ENCODE measurements around the gene NUDT4. TPM values are rescaled to one million over a fixed set of nuclear protein-coding genes. Genes with fewer than 3 reads are reported as not detected.
"Not testable (repeated sequence)": the region's sequence is repeated elsewhere in the genome, so short reads cannot be mapped to it uniquely, and the experiment has no call there.

The NUDT4 gene
- total and polyA plus RNA-seq, 2 of the 4 experiments (the other 2 are of a cell fraction), result 23.6 to 25.6 TPM

DNA sequence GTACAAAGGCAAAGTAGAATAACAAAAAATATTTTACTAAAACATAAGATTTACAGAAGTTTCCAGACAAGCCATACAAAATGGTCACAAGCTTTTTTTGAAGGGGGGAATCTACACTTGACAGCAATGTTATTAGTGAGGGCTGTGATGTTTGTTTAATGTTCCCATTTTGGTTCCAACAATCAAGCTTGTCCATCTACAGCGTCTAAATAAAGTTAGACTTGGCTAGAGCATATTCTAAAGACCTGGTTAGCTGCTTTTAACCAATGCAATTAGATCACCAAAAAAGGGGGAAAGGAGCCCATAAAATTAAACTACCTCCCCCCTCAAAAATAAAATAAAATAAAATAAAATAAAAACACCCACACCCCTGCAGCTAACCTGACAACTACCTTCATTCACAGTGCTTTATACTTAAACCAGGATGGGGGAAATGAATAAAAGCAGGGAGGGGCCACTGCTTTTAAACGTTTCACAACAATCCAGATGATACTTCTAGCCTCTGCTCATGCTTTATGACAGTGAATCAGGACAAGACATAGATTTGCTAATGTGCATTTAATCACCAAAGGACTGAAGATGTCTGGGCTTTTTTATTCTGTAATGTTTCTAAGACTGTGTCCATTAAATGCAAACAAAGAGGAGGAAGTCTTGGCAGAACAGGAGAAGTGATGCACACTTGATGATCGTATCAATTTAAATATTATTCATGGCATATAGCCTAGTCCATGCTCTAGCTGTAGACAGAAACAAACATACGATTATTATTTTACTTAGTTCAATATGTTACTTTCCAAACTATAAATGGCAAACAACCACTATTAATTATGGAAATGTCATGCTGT lies 31.8 kb downstream of the NUDT4 start:
- peak; percentile 46 for DNase-seq
- H4K8ac ChIP-seq (ENCODE audit: low read depth in 2 of 2, low read length in 2 of 2); H3K4ac ChIP-seq (ENCODE audit: low read depth, low read length); H3K27ac ChIP-seq (ENCODE audit: insufficient read depth, low read length); intact Hi-C loops (cut with micrococcal nuclease); H3K4me2 ChIP-seq (ENCODE audit: low read depth, low read length); H2AK9ac ChIP-seq (replicated peaks; ENCODE audit: low read depth, low read length, poor library complexity); H3K4me3 ChIP-seq (ENCODE audit: insufficient read depth, low read depth, low read length); H2AK5ac ChIP-seq (ENCODE audit: low read depth, low read length); H3K23ac ChIP-seq (ENCODE audit: low read depth, low read length); dilution Hi-C loops (cut with HindIII; ENCODE audit: low sequenced_read_pairs, unreplicated experiment); H4K5ac ChIP-seq (ENCODE audit: low read depth, low read length); H3K18ac ChIP-seq (ENCODE audit: low read depth, low read length); POLR2A ChIA-PET (ENCODE audit: unreplicated experiment); H3K36me3 ChIP-seq (ENCODE audit: control insufficient read depth, insufficient read depth, low read length); H3K14ac ChIP-seq (replicated peaks; ENCODE audit: low read depth, low read length); H2AFZ ChIP-seq (replicated peaks; ENCODE audit: low read length, poor library complexity); H3K56ac ChIP-seq (ENCODE audit: extremely low read depth, insufficient read depth, low read length); H2BK120ac ChIP-seq (ENCODE audit: low read depth, low read length); H2BK15ac ChIP-seq (ENCODE audit: low read depth, low read length); H3K9ac ChIP-seq (ENCODE audit: low read depth, low read length); ATAC-seq (ENCODE audit: low read depth); H2BK20ac ChIP-seq (ENCODE audit: low read depth, low read length); H3K27me3 ChIP-seq (ENCODE audit: control insufficient read depth, insufficient read depth, low read length); BruUV-seq (replicated peaks); H4K91ac ChIP-seq (ENCODE audit: insufficient read depth, low read depth, low read length); H2BK5ac ChIP-seq (ENCODE audit: low read depth, low read length, poor library complexity, severe bottlenecking); H3K9me3 ChIP-seq (ENCODE audit: control insufficient read depth, insufficient read depth, low read length); H3K4me1 ChIP-seq (ENCODE audit: control insufficient read depth, insufficient read depth, low read length): not testable (repeated sequence)
- in situ Hi-C loops (cut with MboI; ENCODE audit: low sequenced_read_pairs), result loop anchor here (10.0 to 25.0 kb wide), 2 partner anchors 425 to 622 kb away; no protein-coding TSS in a partner anchor
- CTCF ChIA-PET, result interaction anchor here (1.0 to 1.6 kb wide), 2 partner anchors 13 to 692 kb away, joined by 3 to 4 read pairs; no protein-coding TSS in a partner anchor
- Histone ChIP-seq H3K9me1 (ENCODE audit: insufficient read depth, low read length) (peaks cover 24% of the 10 kb centered on the region), H4K20me1 (ENCODE audit: insufficient read depth, low read length) (peaks cover 12% of the 10 kb centered on the region; the same call in 1 of the 2 replicates), H3K79me1 (ENCODE audit: low read depth in 1 of 2, low read length in 2 of 2) (peaks cover 24 to 61% of the 10 kb centered on the region in 2 experiments)
- WGBS, 2 experiments (ENCODE audit: extremely low coverage in 2 of 2, insufficient read length in 1 of 2), result no CpG with 5 or more reads among the region's 4 CpGs

DNA sequence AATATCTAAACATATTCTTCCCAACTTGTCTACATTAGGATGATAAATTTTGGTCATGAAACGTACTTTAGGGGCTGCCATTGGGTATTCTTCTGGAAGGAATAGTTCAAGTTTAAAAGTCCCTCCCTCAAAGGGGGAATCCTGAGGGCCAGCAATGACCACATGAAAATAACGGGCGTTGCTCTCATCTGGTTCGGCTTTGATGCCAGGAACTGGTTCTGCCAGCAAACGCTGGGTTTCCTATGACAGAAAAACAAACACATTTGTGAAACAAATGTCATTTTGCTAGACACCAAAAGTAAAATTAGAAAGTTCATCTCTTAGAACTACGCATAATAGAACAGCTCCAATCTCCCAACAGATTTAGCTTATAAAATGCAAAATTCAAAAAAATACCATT lies 33.3 kb downstream of the NUDT4 start:
- H4K91ac ChIP-seq (ENCODE audit: insufficient read depth, low read depth, low read length); H2AFZ ChIP-seq (replicated peaks; ENCODE audit: low read length, poor library complexity); DNase-seq; H4K8ac ChIP-seq (ENCODE audit: low read depth in 2 of 2, low read length in 2 of 2); H2AK5ac ChIP-seq (ENCODE audit: low read depth, low read length); H3K27ac ChIP-seq (ENCODE audit: insufficient read depth, low read length); H4K5ac ChIP-seq (ENCODE audit: low read depth, low read length); H3K18ac ChIP-seq (ENCODE audit: low read depth, low read length); H3K27me3 ChIP-seq (ENCODE audit: control insufficient read depth, insufficient read depth, low read length); H2BK120ac ChIP-seq (ENCODE audit: low read depth, low read length); H2AK9ac ChIP-seq (replicated peaks; ENCODE audit: low read depth, low read length, poor library complexity); H3K23ac ChIP-seq (ENCODE audit: low read depth, low read length); H3K36me3 ChIP-seq (ENCODE audit: control insufficient read depth, insufficient read depth, low read length); H3K9ac ChIP-seq (ENCODE audit: low read depth, low read length); intact Hi-C loops (cut with micrococcal nuclease); H3K14ac ChIP-seq (replicated peaks; ENCODE audit: low read depth, low read length); H3K4me2 ChIP-seq (ENCODE audit: low read depth, low read length); POLR2A ChIA-PET (ENCODE audit: unreplicated experiment); H2BK5ac ChIP-seq (ENCODE audit: low read depth, low read length, poor library complexity, severe bottlenecking); H2BK15ac ChIP-seq (ENCODE audit: low read depth, low read length); ATAC-seq (ENCODE audit: low read depth); H3K56ac ChIP-seq (ENCODE audit: extremely low read depth, insufficient read depth, low read length); H2BK20ac ChIP-seq (ENCODE audit: low read depth, low read length); H3K9me3 ChIP-seq (ENCODE audit: control insufficient read depth, insufficient read depth, low read length); dilution Hi-C loops (cut with HindIII; ENCODE audit: low sequenced_read_pairs, unreplicated experiment); H3K4ac ChIP-seq (ENCODE audit: low read depth, low read length); BruUV-seq (replicated peaks); H3K4me3 ChIP-seq (ENCODE audit: insufficient read depth, low read depth, low read length): not testable (repeated sequence)
- Histone ChIP-seq H3K4me1 (ENCODE audit: control insufficient read depth, insufficient read depth, low read length) (peaks cover 13% of the 10 kb centered on the region), H3K9me1 (ENCODE audit: insufficient read depth, low read length) (peaks cover 22% of the 10 kb centered on the region), H4K20me1 (ENCODE audit: insufficient read depth, low read length) (peaks cover 12% of the 10 kb centered on the region; the same call in 1 of the 2 replicates), H3K79me1 (ENCODE audit: low read depth in 1 of 2, low read length in 2 of 2) (peaks cover 22 to 59% of the 10 kb centered on the region in 2 experiments)
- in situ Hi-C loops (cut with MboI; ENCODE audit: low sequenced_read_pairs), result loop anchor here (10.0 to 25.0 kb wide), 2 partner anchors 426 to 624 kb away; no protein-coding TSS in a partner anchor
- no CpG with 5 or more reads among the region's 6 CpGs for WGBS, 2 experiments (ENCODE audit: extremely low coverage in 2 of 2, insufficient read length in 1 of 2)
- CTCF ChIA-PET, result interaction anchor here (1.0 kb wide), 1 partner anchor 14 kb away, joined by 4 read pairs; no protein-coding TSS in a partner anchor

All from IMR-90 (cell line).